HepG2 (cell line): ENCODE results near the gene RPL37. TPM values are rescaled to one million over a fixed set of nuclear protein-coding genes. Genes with fewer than 3 reads are reported as not detected.

Source experiments
- ADNP ChIP-seq: sonication (generic); formaldehyde crosslinking; IDR thresholded peaks from 2 replicates; pipeline ENCODE4 v1.4.0; 2020; ENCODE audit warnings: missing genetic modification reagents
- CHCHD3 ChIP-seq: sonication (generic); formaldehyde crosslinking; IDR thresholded peaks from 2 replicates; pipeline ENCODE4 v1.8.0; 2022; ENCODE audit warnings: mild to moderate bottlenecking, missing genetic modification reagents, moderate library complexity
- CTCF ChIP-seq: sonication (generic); formaldehyde crosslinking; IDR thresholded peaks from 2 replicates; pipeline ENCODE4 v1.5.0; 2020; ENCODE audit warnings: mild to moderate bottlenecking, missing genetic modification reagents, moderate library complexity
- EP300 ChIP-seq, 3 experiments: sonication (generic) in 1 of 3; formaldehyde crosslinking in 1 of 3; IDR thresholded peaks; 2 replicates each; pipeline versions ENCODE4 v1.5.1 to v1.6.1; 2011 to 2020; ENCODE audit warnings: low read depth in 2 of 3, low read length in 2 of 3, borderline replicate concordance in 1 of 3, improper control_type of control experiment in 1 of 3, mild to moderate bottlenecking in 1 of 3, missing genetic modification reagents in 1 of 3, moderate library complexity in 1 of 3
- MAFK ChIP-seq, 2 experiments: IDR thresholded peaks in 1 of 2; conservative IDR thresholded peaks in 1 of 2; 2 replicates each; pipeline ENCODE4 v1.6.1; 2011; ENCODE audit warnings: improper control_type of control experiment in 2 of 2, low read length in 2 of 2
- RBFOX2 ChIP-seq: fragments of 200-400 bp; formaldehyde crosslinking; IDR thresholded peaks from 2 replicates; pipeline ENCODE4 v1.6.1; 2017; ENCODE audit warnings: low read depth, mild to moderate bottlenecking, low read length
- SAP130 ChIP-seq: IDR thresholded peaks from 2 replicates; pipeline ENCODE4 v1.6.1; 2016; ENCODE audit warnings: low read depth
- SMAD3 ChIP-seq: sonication (generic); formaldehyde crosslinking; IDR thresholded peaks from 2 replicates; pipeline ENCODE4 v1.4.0; 2020; ENCODE audit warnings: missing genetic modification reagents
- ZNF234 ChIP-seq: sonication (generic); formaldehyde crosslinking; conservative IDR thresholded peaks from 2 replicates; pipeline ENCODE4 v1.5.1; 2020; ENCODE audit warnings: mild to moderate bottlenecking, missing genetic modification reagents
- ZNF678 ChIP-seq: sonication (generic); formaldehyde crosslinking; IDR thresholded peaks from 2 replicates; pipeline ENCODE4 v1.4.0; 2020; ENCODE audit warnings: mild to moderate bottlenecking, missing genetic modification reagents
- ZSCAN22 ChIP-seq: sonication (generic); formaldehyde crosslinking; IDR thresholded peaks from 2 replicates; pipeline ENCODE4 v1.4.0; 2020; ENCODE audit warnings: mild to moderate bottlenecking, missing genetic modification reagents
- polyA plus RNA-seq, 8 experiments: library from polyadenylated mRNA; depleted of rRNA in 3 of 8; stranded (reverse) in 7 of 8; unstranded in 1 of 8; fragments of >200 nt; fragmentation: Illumina TruSeq in 4 of 8; extraction: Trizol in 4 of 8; gene quantifications; 2 replicates each; pipeline versions ENCODE4 v1.2.1 to v1.2.3, GENCODE V29; 2011 to 2016; ENCODE audit warnings: low read depth in 4 of 8, missing spikeins in 1 of 8, mixed read lengths in 1 of 8; ENCODE audit not compliant: insufficient read depth in 1 of 8
- total RNA-seq, 5 experiments: library from RNA; depleted of rRNA; stranded (reverse); fragments of >200 nt; fragmentation: Illumina TruSeq; extraction: Trizol; gene quantifications; 2 replicates each; pipeline ENCODE4 v1.2.3, GENCODE V29; 2016; ENCODE audit warnings: low read depth in 1 of 5
- TF ChIP-seq, protein P1 (sequence below): sonication (generic); formaldehyde crosslinking; IDR thresholded peaks from 2 replicates; pipeline ENCODE4 v1.8.0; 2022; ENCODE audit warnings: mild to moderate bottlenecking, missing genetic modification reagents; ENCODE audit not compliant: insufficient replicate concordance

Gene RPL37
- total and polyA plus RNA-seq, 2 of the 13 experiments (the other 11 are each of a cell fraction or from before 2014, with no cell fraction given) = 1,981 to 3,367 TPM

DNA sequence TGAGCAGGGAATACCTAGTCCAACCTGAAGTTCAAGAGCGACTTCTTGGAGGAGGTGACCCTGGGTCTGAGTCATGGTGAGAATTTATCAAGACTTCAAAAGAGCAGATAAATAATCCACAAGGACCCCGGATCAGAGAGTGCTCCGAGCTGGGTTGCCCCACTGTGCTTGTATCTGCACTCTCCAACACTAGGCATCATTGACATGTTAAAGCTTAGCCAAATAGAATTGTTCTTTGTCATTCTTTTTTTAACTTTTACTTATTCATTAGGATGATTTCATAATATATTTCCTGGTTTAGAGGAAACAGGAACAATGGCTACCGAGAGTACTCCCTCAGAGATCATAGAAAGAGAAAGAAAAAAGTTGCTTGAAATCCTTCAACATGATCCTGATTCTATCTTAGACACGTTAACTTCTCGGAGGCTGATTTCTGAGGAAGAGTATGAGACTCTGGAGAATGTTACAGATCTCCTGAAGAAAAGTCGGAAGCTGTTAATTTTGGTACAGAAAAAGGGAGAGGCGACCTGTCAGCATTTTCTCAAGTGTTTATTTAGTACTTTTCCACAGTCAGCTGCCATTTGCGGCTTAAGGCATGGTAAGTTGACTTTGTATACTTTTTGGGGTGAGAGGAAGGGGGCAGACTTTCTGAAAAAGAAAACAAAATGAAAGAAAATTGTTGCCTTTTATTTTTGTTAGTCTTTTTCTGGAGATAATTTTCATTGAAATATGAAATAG, 6.2 kb upstream of the RPL37 start, which contains the start of gene CARD6 (continued):
- peak in 1 of 2 experiments; percentile 44; a peak in 1 of 4 replicates for TF ChIP-seq EP300 (IDR thresholded peaks at IDR 0.05; ENCODE audit: low read depth in 2 of 2, low read length in 2 of 2)
- no peak for TF ChIP-seq EP300 (CRISPR knock-in tag; IDR thresholded peaks at IDR 0.05; ENCODE audit: borderline replicate concordance)
- no peak for TF ChIP-seq ZNF678 (CRISPR knock-in tag)
- 0 out of 2 replicates have a peak, but pooled peaks have one; percentile 11 for TF ChIP-seq SAP130 (CRISPR knock-in tag)
- no peak for TF ChIP-seq ZSCAN22 (CRISPR knock-in tag)
- TF ChIP-seq CHCHD3 (CRISPR knock-in tag) = no peak
- TF ChIP-seq, protein P1, sequence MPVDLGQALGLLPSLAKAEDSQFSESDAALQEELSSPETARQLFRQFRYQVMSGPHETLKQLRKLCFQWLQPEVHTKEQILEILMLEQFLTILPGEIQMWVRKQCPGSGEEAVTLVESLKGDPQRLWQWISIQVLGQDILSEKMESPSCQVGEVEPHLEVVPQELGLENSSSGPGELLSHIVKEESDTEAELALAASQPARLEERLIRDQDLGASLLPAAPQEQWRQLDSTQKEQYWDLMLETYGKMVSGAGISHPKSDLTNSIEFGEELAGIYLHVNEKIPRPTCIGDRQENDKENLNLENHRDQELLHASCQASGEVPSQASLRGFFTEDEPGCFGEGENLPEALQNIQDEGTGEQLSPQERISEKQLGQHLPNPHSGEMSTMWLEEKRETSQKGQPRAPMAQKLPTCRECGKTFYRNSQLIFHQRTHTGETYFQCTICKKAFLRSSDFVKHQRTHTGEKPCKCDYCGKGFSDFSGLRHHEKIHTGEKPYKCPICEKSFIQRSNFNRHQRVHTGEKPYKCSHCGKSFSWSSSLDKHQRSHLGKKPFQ (CRISPR knock-in tag) = no peak
- TF ChIP-seq SMAD3 (CRISPR knock-in tag) = peak; percentile 51; the same call in 1 of the 2 replicates
- TF ChIP-seq RBFOX2 = peak; percentile 51; the same call in 1 of the 2 replicates
- peak; percentile 68 to 71 for TF ChIP-seq MAFK (conservative IDR thresholded peaks at IDR 0.05 in 1 of 2, IDR thresholded peaks at IDR 0.05 in 1 of 2; ENCODE audit: low read length in 2 of 2)
- TF ChIP-seq ADNP (CRISPR knock-in tag) = no peak
- no peak for TF ChIP-seq ZNF234 (CRISPR knock-in tag)
- 0 out of 2 replicates have a peak, but pooled peaks have one; percentile 9 for TF ChIP-seq CTCF (CRISPR knock-in tag)
